Activated T-helper 9 cell treated with anti-CD3 and anti-CD28 coated beads, Interleukin-2, amount 50 U/mL, for 16 hours (primary cell): Measurements from ENCODE around the gene NFIA.
"Not testable (repeated sequence)": the region's sequence is repeated elsewhere in the genome, so short reads cannot be mapped to it uniquely, and the experiment has no call there.

ENCODE experiments used
- DNase-seq: peaks from one replicate; pipeline ENCODE4 v3.0.0-alpha.2; 2020; ENCODE audit warnings: low read depth

Gene NFIA

GRCh38 chr1:61102041-61102440 lies 19.7 kb downstream of the NFIA start:
- DNase-seq, result no peak

GRCh38 chr1:61102621-61103020 lies 20.3 kb downstream of the NFIA start:
- no peak for DNase-seq

GRCh38 chr1:61104220-61104671 lies 21.9 kb downstream of the NFIA start:
- DNase-seq, result no peak

- no peak for DNase-seq
Observed at GRCh38 chr1:61107638-61108037, 25.3 kb downstream of the NFIA start.

- DNase-seq, result no peak
Observed at GRCh38 chr1:61109158-61109557, 26.8 kb downstream of the NFIA start.

GRCh38 chr1:61109910-61110309 lies 27.5 kb downstream of the NFIA start:
- no peak for DNase-seq

GRCh38 chr1:61110554-61110953 lies 28.2 kb downstream of the NFIA start:
- no peak for DNase-seq

- DNase-seq, result no peak
Observed at GRCh38 chr1:61111084-61112004, 29.0 kb downstream of the NFIA start.

- no peak for DNase-seq
Observed at GRCh38 chr1:61114178-61114870, 32.0 kb downstream of the NFIA start.

- DNase-seq, result no peak
Observed at GRCh38 chr1:61115436-61115835, 33.1 kb downstream of the NFIA start.

- no peak for DNase-seq
Observed at GRCh38 chr1:61116421-61116820, 34.1 kb downstream of the NFIA start.

- no peak for DNase-seq
Observed at GRCh38 chr1:61117283-61117682, 34.9 kb downstream of the NFIA start.

- DNase-seq, result no peak
Observed at GRCh38 chr1:61119085-61119484, 36.7 kb downstream of the NFIA start.

GRCh38 chr1:61120246-61120840 lies 38.0 kb downstream of the NFIA start:
- DNase-seq, result no peak

GRCh38 chr1:61120998-61121397 lies 38.6 kb downstream of the NFIA start:
- no peak for DNase-seq

- no peak for DNase-seq
Observed at GRCh38 chr1:61121631-61122030, 39.3 kb downstream of the NFIA start.

GRCh38 chr1:61122389-61122788 lies 40.0 kb downstream of the NFIA start:
- DNase-seq, result no peak

GRCh38 chr1:61123326-61123725 lies 41.0 kb downstream of the NFIA start:
- DNase-seq, result no peak

GRCh38 chr1:61124078-61124477 lies 41.7 kb downstream of the NFIA start:
- no peak for DNase-seq

GRCh38 chr1:61124696-61125095 lies 42.3 kb downstream of the NFIA start:
- no peak for DNase-seq

GRCh38 chr1:61125263-61125662 lies 42.9 kb downstream of the NFIA start:
- DNase-seq, result no peak

- DNase-seq, result no peak
Observed at GRCh38 chr1:61125895-61126294, 43.5 kb downstream of the NFIA start.

GRCh38 chr1:61126843-61127242 lies 44.5 kb downstream of the NFIA start:
- DNase-seq, result not testable (repeated sequence)
